ENCODE data around the gene ZNF280C.

DNA sequence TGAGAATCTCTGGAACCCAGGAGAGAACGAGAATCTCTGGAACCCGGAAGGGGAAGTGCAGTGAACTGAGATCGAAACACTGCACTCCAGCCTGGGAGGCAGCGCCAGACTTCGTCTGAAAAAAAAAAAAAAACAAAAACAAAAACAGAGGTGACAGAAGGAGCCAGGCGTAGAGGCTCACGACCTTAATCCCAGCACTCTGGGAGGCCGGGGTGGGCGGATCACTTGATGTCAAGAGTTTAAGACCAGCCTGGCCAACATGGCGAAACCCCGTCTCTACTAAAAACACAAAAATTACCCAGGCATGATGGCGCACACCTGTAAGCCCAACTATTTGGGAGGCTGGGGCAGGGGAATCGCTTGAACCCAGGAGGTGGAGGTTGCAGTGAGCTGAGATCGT lies 17.0 kb downstream of the ZNF280C start:
- TF ChIP-seq EZH2 (IDR thresholded peaks at IDR 0.05; ENCODE audit: borderline replicate concordance, low read depth, low read length, severe bottlenecking) = no peak
- TF ChIP-seq, protein P1, sequence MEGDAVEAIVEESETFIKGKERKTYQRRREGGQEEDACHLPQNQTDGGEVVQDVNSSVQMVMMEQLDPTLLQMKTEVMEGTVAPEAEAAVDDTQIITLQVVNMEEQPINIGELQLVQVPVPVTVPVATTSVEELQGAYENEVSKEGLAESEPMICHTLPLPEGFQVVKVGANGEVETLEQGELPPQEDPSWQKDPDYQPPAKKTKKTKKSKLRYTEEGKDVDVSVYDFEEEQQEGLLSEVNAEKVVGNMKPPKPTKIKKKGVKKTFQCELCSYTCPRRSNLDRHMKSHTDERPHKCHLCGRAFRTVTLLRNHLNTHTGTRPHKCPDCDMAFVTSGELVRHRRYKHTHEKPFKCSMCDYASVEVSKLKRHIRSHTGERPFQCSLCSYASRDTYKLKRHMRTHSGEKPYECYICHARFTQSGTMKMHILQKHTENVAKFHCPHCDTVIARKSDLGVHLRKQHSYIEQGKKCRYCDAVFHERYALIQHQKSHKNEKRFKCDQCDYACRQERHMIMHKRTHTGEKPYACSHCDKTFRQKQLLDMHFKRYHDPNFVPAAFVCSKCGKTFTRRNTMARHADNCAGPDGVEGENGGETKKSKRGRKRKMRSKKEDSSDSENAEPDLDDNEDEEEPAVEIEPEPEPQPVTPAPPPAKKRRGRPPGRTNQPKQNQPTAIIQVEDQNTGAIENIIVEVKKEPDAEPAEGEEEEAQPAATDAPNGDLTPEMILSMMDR (IDR thresholded peaks at IDR 0.05; ENCODE audit: borderline replicate concordance, extremely low read depth, low read length, poor library complexity, severe bottlenecking) = no peak
